GM06990 (cell line): ENCODE measurements around the gene RNU7-1.
A peak's percentile ranks its signal among the peaks of the same experiment; 100 is the strongest.
"Not testable (repeated sequence)": the region's sequence is repeated elsewhere in the genome, so short reads cannot be mapped to it uniquely, and the experiment has no call there.

Source experiments
- DNase-seq: peaks from one replicate; pipeline ENCODE4 v3.0.0-alpha.2; 2011; ENCODE audit not compliant: insufficient read length; ENCODE audit errors: extremely low read depth
- H3K27me3 ChIP-seq: replicated peaks from 2 replicates; pipeline ENCODE4 v1.6.0; 2011; ENCODE audit warnings: low read length; ENCODE audit not compliant: control insufficient read depth, insufficient read depth
- H3K36me3 ChIP-seq: 2 replicates; pipeline ENCODE4 v1.5.1; 2011; ENCODE audit warnings: low read length; ENCODE audit not compliant: control insufficient read depth, insufficient read depth
- H3K4me3 ChIP-seq: replicated peaks from 2 replicates; pipeline ENCODE4 v1.5.1; 2011; ENCODE audit warnings: low read depth, mild to moderate bottlenecking, control low read depth, low read length
- CTCF ChIP-seq: IDR thresholded peaks from 2 replicates; pipeline ENCODE4 v1.5.1; 2011; ENCODE audit warnings: low read length, control low read depth, mild to moderate bottlenecking, inconsistent platforms; ENCODE audit not compliant: insufficient read depth, poor library complexity, severe bottlenecking

The RNU7-1 gene

GRCh38 chr12:6902448-6902847 is 41.2 kb upstream of the RNU7-1 start:
- H3K4me3 ChIP-seq: no peak overlapping the region
- TF ChIP-seq CTCF: no peak
- H3K27me3 ChIP-seq: no peaks in the 10 kb centered on the region
- no peaks in the 10 kb centered on the region for H3K36me3 ChIP-seq
- no peak for DNase-seq

- DNase-seq: no peak
- Histone ChIP-seq H3K36me3 (no peaks in the 10 kb centered on the region), H3K27me3 (no peaks in the 10 kb centered on the region), H3K4me3 (no peak overlapping the region)
- TF ChIP-seq CTCF: no peak
These were observed 39.9 kb upstream of the RNU7-1 start for GRCh38 chr12:6903722-6904121.

GRCh38 chr12:6904280-6905276 is 39.0 kb upstream of the RNU7-1 start, which contains the start of gene LRRC23:
TSS of gene LRRC23 (plus strand) at chr12:6904822. CDS start at chr12:6905634, 812 bp downstream.
- Histone ChIP-seq H3K36me3 (no peaks in the 10 kb centered on the region), H3K27me3 (no peaks in the 10 kb centered on the region), H3K4me3 (peak within 1 kb of the TSS; percentile 74)
- peak; percentile 94 for DNase-seq
- no peak for TF ChIP-seq CTCF

- Histone ChIP-seq H3K4me3 (peak overlapping the region; percentile 74; the same call in 1 of the 2 replicates), H3K27me3 (no peaks in the 10 kb centered on the region), H3K36me3 (no peaks in the 10 kb centered on the region)
- TF ChIP-seq CTCF: no peak
- DNase-seq: no peak
These were observed 38.1 kb upstream of the RNU7-1 start for GRCh38 chr12:6905414-6906040.

GRCh38 chr12:6908141-6908540 is 35.5 kb upstream of the RNU7-1 start:
- not testable (repeated sequence) for H3K36me3 ChIP-seq, DNase-seq, H3K27me3 ChIP-seq, H3K4me3 ChIP-seq
